Measurements from ENCODE around the gene ARL15. TPM values are rescaled to one million over a fixed set of nuclear protein-coding genes. Genes with fewer than 3 reads are reported as not detected.

ARL15 gene
- total RNA-seq, 4 donors from 2014 or later: 19.9 to 57.0 (median 36.9) TPM

GRCh38 chr5:54186912-54187445, 123.4 kb downstream of the ARL15 start:
- H3K36me3 ChIP-seq: no peaks in the 10 kb centered on the region
- no peaks in the 10 kb centered on the region for H3K9me3 ChIP-seq
- no peak for DNase-seq (ENCODE audit: low spot score in 2 of 2)
- H3K27me3 ChIP-seq: no peaks in the 10 kb centered on the region
- H3K27ac ChIP-seq: no peak overlapping the region
- no peaks in the 10 kb centered on the region for H3K4me1 ChIP-seq
- TF ChIP-seq POLR2AphosphoS5 (IDR thresholded peaks at IDR 0.05) (no peak), POLR2A (IDR thresholded peaks at IDR 0.05) (no peak)
- H3K4me3 ChIP-seq: no peak overlapping the region
- 47% methylated on average over 2 of the region's 2 CpGs for WGBS

GRCh38 chr5:54186108-54186507, 124.3 kb downstream of the ARL15 start:
- Histone ChIP-seq H3K27ac (no peak overlapping the region), H3K9me3 (no peaks in the 10 kb centered on the region), H3K36me3 (no peaks in the 10 kb centered on the region), H3K4me1 (no peaks in the 10 kb centered on the region), H3K27me3 (no peaks in the 10 kb centered on the region), H3K4me3 (no peak overlapping the region)
- WGBS: 89% methylated on average over 8 of the region's 8 CpGs
- no peak for TF ChIP-seq POLR2A (IDR thresholded peaks at IDR 0.05)
- no peak for DNase-seq (ENCODE audit: low spot score in 2 of 2)

- WGBS: 86% methylated on average over 2 of the region's 2 CpGs
These were observed 125.6 kb downstream of the ARL15 start for GRCh38 chr5:54184806-54185205.

GRCh38 chr5:54180630-54181031, 129.7 kb downstream of the ARL15 start:
- WGBS: 57% methylated on average over 7 of the region's 7 CpGs
- H3K9me3 ChIP-seq: no peaks in the 10 kb centered on the region
- no peaks in the 10 kb centered on the region for H3K36me3 ChIP-seq
- peaks cover 6% of the 10 kb centered on the region for H3K4me1 ChIP-seq
- no peak overlapping the region for H3K27ac ChIP-seq
- DNase-seq (ENCODE audit: low spot score in 2 of 2): no peak
- no peak overlapping the region for H3K4me3 ChIP-seq
- no peaks in the 10 kb centered on the region for H3K27me3 ChIP-seq
- no peak for TF ChIP-seq POLR2A (IDR thresholded peaks at IDR 0.05)
- TF ChIP-seq POLR2AphosphoS5 (IDR thresholded peaks at IDR 0.05): no peak
- TF ChIP-seq CTCF (IDR thresholded peaks at IDR 0.05): no peak
- TF ChIP-seq EP300 (IDR thresholded peaks at IDR 0.05): no peak

More at GRCh38 chr5:54184806-54185205, 125.6 kb downstream of the ARL15 start:
- no peak for TF ChIP-seq CTCF (IDR thresholded peaks at IDR 0.05)
- TF ChIP-seq EP300 (IDR thresholded peaks at IDR 0.05): no peak
- TF ChIP-seq POLR2AphosphoS5 (IDR thresholded peaks at IDR 0.05): no peak
- TF ChIP-seq POLR2A (IDR thresholded peaks at IDR 0.05): no peak
- Histone ChIP-seq H3K27ac (no peak overlapping the region), H3K4me1 (no peaks in the 10 kb centered on the region), H3K27me3 (no peaks in the 10 kb centered on the region), H3K4me3 (no peak overlapping the region), H3K9me3 (no peaks in the 10 kb centered on the region), H3K36me3 (no peaks in the 10 kb centered on the region)
- DNase-seq (ENCODE audit: low spot score in 2 of 2): no peak

- Histone ChIP-seq H3K27ac (no peak overlapping the region), H3K4me1 (peaks cover 6% of the 10 kb centered on the region), H3K4me3 (no peak overlapping the region), H3K27me3 (no peaks in the 10 kb centered on the region), H3K36me3 (no peaks in the 10 kb centered on the region), H3K9me3 (no peaks in the 10 kb centered on the region)
- no peak for DNase-seq (ENCODE audit: low spot score in 2 of 2)
- TF ChIP-seq EP300 (IDR thresholded peaks at IDR 0.05) (no peak), POLR2AphosphoS5 (IDR thresholded peaks at IDR 0.05) (no peak), POLR2A (IDR thresholded peaks at IDR 0.05) (no peak), CTCF (IDR thresholded peaks at IDR 0.05) (no peak)
- 60% methylated on average over 4 of the region's 4 CpGs for WGBS
These were observed 131.4 kb downstream of the ARL15 start for GRCh38 chr5:54178991-54179390.

GRCh38 chr5:54178207-54178606, 132.2 kb downstream of the ARL15 start:
- 54% methylated on average over 5 of the region's 5 CpGs for WGBS

More at GRCh38 chr5:54178207-54178606, 132.2 kb downstream of the ARL15 start:
- Histone ChIP-seq H3K27me3 (no peaks in the 10 kb centered on the region), H3K27ac (no peak overlapping the region), H3K9me3 (no peaks in the 10 kb centered on the region), H3K36me3 (no peaks in the 10 kb centered on the region), H3K4me3 (no peak overlapping the region), H3K4me1 (peaks cover 6% of the 10 kb centered on the region)
- TF ChIP-seq POLR2A (IDR thresholded peaks at IDR 0.05): no peak
- TF ChIP-seq POLR2AphosphoS5 (IDR thresholded peaks at IDR 0.05): no peak
- no peak for TF ChIP-seq CTCF (IDR thresholded peaks at IDR 0.05)
- no peak for TF ChIP-seq EP300 (IDR thresholded peaks at IDR 0.05)
- no peak for DNase-seq (ENCODE audit: low spot score in 2 of 2)
